ENCODE data around the gene XAB2. TPM values are rescaled to one million over a fixed set of nuclear protein-coding genes. Genes with fewer than 3 reads are reported as not detected.

Gene XAB2
- total RNA-seq, 1 experiment from 2014 or later = 48.0 TPM

DNA sequence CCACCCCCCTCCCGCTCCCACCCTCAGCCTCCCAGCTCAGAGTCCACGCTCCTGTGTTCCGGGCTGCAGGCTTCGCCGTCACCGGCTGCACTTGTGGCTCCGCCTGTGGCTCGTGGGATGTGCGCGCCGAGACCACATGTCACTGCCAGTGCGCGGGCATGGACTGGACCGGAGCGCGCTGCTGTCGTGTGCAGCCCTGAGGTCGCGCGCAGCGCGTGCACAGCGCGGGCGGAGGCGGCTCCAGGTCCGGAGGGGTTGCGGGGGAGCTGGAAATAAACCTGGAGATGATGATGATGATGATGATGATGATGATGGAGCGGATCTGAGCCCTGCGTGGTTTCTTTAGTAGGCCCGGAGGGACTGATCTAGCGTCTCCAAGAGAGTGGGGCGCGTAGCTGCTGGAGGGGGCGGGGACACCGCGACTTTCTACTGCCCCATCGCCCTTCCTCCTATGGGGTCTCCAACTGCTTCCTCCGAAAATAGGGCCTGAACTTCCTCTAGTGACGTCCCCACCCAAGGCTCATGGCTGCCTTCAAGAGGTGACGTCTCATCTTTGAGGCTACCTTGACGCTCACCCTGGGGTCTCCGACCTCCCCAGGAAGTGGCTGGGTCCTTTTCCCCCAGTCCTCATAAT, 40.9 kb upstream of the XAB2 start:
- no peak overlapping the region for H3K27ac ChIP-seq (ENCODE audit: insufficient read length, low read depth, low read length)
- H3K27me3 ChIP-seq (ENCODE audit: insufficient read depth, low read length) = peaks cover 2% of the 10 kb centered on the region; the same call in 1 of the 2 replicates
- H3K18ac ChIP-seq (ENCODE audit: insufficient read length, low read depth, low read length) = peak overlapping the region; percentile 10
- no peak overlapping the region for H2AK5ac ChIP-seq (ENCODE audit: insufficient read length, low read length)
- no peak overlapping the region for H3K14ac ChIP-seq (ENCODE audit: insufficient read depth, low read length)
- no peaks in the 10 kb centered on the region for H4K20me1 ChIP-seq (ENCODE audit: control insufficient read depth, insufficient read depth, insufficient read length)
- no peaks in the 10 kb centered on the region for H3K79me1 ChIP-seq (ENCODE audit: insufficient read depth, low read depth, low read length, poor library complexity, severe bottlenecking)
- Mint-ChIP-seq H3K27me3 (ENCODE audit: low read depth) (peaks cover 90% of the 10 kb centered on the region), H3K27ac (no peak overlapping the region), H3K4me3 (peak overlapping the region; percentile 77 to 93), H3K4me1 (peaks cover 0 to 12% of the 10 kb centered on the region in 2 experiments; a peak in 3 of 4 replicates), H3K36me3 (ENCODE audit: insufficient read depth in 1 of 3, low read depth in 3 of 3) (no peaks in the 10 kb centered on the region; a peak in 1 of 7 replicates), H3K9me3 (peaks cover 0 to 7% of the 10 kb centered on the region in 2 experiments; a peak in 2 of 5 replicates)
- no peak overlapping the region for H2BK120ac ChIP-seq (ENCODE audit: low read depth, low read length, poor library complexity, severe bottlenecking)
- no peak overlapping the region for H3K4ac ChIP-seq (ENCODE audit: low read depth, low read length)
- H3K56ac ChIP-seq (ENCODE audit: insufficient read length, low read depth, low read length) = no peak overlapping the region
- H2BK12ac ChIP-seq (ENCODE audit: insufficient read length, low read depth, low read length) = no peak overlapping the region
- H3K79me2 ChIP-seq (ENCODE audit: insufficient read depth, low read length) = no peaks in the 10 kb centered on the region
- no peak overlapping the region for H4K5ac ChIP-seq (ENCODE audit: insufficient read length, low read depth, low read length)
- TF ChIP-seq, protein P1, sequence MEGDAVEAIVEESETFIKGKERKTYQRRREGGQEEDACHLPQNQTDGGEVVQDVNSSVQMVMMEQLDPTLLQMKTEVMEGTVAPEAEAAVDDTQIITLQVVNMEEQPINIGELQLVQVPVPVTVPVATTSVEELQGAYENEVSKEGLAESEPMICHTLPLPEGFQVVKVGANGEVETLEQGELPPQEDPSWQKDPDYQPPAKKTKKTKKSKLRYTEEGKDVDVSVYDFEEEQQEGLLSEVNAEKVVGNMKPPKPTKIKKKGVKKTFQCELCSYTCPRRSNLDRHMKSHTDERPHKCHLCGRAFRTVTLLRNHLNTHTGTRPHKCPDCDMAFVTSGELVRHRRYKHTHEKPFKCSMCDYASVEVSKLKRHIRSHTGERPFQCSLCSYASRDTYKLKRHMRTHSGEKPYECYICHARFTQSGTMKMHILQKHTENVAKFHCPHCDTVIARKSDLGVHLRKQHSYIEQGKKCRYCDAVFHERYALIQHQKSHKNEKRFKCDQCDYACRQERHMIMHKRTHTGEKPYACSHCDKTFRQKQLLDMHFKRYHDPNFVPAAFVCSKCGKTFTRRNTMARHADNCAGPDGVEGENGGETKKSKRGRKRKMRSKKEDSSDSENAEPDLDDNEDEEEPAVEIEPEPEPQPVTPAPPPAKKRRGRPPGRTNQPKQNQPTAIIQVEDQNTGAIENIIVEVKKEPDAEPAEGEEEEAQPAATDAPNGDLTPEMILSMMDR (conservative IDR thresholded peaks at IDR 0.05) = no peak
- no peak overlapping the region for H4K8ac ChIP-seq (replicated peaks; ENCODE audit: insufficient read length, low read depth, low read length)
- H2AFZ ChIP-seq (ENCODE audit: low read length) = no peak overlapping the region
- H3K23me2 ChIP-seq (ENCODE audit: insufficient read length, low read depth, low read length, poor library complexity, severe bottlenecking) = peaks cover 6% of the 10 kb centered on the region
- no peak for DNase-seq
- H2BK15ac ChIP-seq (ENCODE audit: low read depth, low read length) = no peak overlapping the region
- no peak overlapping the region for H2BK5ac ChIP-seq (ENCODE audit: insufficient read length, low read length)
- no peak overlapping the region for H2BK20ac ChIP-seq (ENCODE audit: low read depth, low read length, poor library complexity, severe bottlenecking)
- H3T11ph ChIP-seq (ENCODE audit: low read length) = no peak overlapping the region
- H3K9ac ChIP-seq (ENCODE audit: extremely low read depth, insufficient read length, low read length) = no peak overlapping the region
- H3K4me2 ChIP-seq (ENCODE audit: insufficient read depth, insufficient read length, low read length) = peak overlapping the region; percentile 57
- whole genome bisulfite sequencing (ENCODE audit: extremely low coverage, insufficient read length, low lambda C conversion rate) = no CpG with 5 or more reads among the region's 43 CpGs
- no peaks in the 10 kb centered on the region for H3K9me3 ChIP-seq (ENCODE audit: control insufficient read depth, low read depth, low read length)
- no peaks in the 10 kb centered on the region for H3K4me1 ChIP-seq (ENCODE audit: insufficient read depth, low read length)
- no peak overlapping the region for H4K91ac ChIP-seq (ENCODE audit: insufficient read length, low read depth, low read length)
- H3K23ac ChIP-seq (ENCODE audit: insufficient read length, low read depth, low read length) = no peak overlapping the region

All from H9 (cell line).